ENCODE results near the gene TSPAN9. TPM values are rescaled to one million over a fixed set of nuclear protein-coding genes. Genes with fewer than 3 reads are reported as not detected.

Gene TSPAN9
- total and polyA plus RNA-seq, 9 of the 15 experiments (the other 6 are each of a cell fraction or from before 2014, with no cell fraction given), result 0.23 to 2.1 (median 0.60) TPM; not detected in 2

DNA sequence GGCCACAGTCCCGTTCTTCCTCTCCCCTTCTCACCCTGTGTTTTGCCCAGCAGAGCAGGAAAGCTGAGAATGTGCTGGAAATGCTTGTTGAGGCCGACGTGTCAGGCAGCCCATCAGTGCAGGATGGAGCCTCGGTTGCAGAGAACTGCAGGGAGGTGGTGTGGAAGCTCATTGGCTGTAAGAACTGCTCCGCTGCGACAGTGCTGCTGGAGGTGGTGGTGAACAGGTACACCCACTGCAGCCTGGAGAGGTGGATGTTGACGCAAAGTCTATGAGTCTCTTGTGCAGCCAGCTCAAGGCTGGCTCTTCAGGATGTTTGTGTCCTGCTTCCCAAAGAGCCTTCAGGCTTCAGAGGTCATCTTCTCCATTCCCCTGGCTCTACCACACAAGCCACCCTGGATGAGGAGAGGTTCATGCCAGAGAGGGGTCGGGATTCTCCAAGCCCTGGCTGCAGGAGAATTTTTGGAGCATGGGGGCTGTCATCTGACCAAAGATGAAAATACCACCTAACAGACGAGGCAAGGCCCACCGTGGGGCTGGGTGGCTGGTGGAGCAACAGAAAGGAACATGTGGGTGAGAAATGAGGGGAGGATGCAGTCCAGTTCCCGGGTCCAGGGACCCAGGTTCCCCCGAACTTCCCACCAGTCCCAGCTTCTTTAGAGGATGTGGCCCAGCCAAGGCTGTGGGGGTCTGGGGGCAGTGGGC is 239.7 kb downstream of the TSPAN9 start:
- Histone ChIP-seq H2AFZ (ENCODE audit: low read depth, low read length) (no peak overlapping the region), H3K27ac (ENCODE audit: extremely low read depth, low read depth, low read length) (no peak overlapping the region), H3K9ac (ENCODE audit: insufficient read depth in 1 of 2, low read depth in 2 of 2, low read length in 2 of 2) (no peak overlapping the region), H3K36me3 (ENCODE audit: control insufficient read depth, insufficient read depth, low read length) (no peaks in the 10 kb centered on the region), H3K27me3 (ENCODE audit: control insufficient read depth in 2 of 2, insufficient read depth in 2 of 2, low read length in 2 of 2) (peaks cover 0 to 12% of the 10 kb centered on the region in 2 experiments; a peak in 2 of 5 replicates), H3K4me1 (replicated peaks in 1 of 2; ENCODE audit: control insufficient read depth in 2 of 2, insufficient read depth in 2 of 2, low read length in 2 of 2) (no peaks in the 10 kb centered on the region), H3K9me1 (ENCODE audit: control insufficient read depth, insufficient read depth, low read length) (no peaks in the 10 kb centered on the region), H3K4me3 (no peak overlapping the region), H3K79me2 (ENCODE audit: control insufficient read depth, insufficient read depth, low read length) (no peaks in the 10 kb centered on the region), H4K20me1 (replicated peaks; ENCODE audit: control insufficient read depth, insufficient read depth, low read length) (0 out of 2 replicates have a peak, but pooled peaks cover 8% of the 10 kb centered on the region), H3K4me2 (ENCODE audit: insufficient read depth, low read length) (no peak overlapping the region), H3K9me3 (replicated peaks; ENCODE audit: control insufficient read depth, insufficient read depth, low read depth, low read length) (no peaks in the 10 kb centered on the region)
- ChIA-PET POLR2A (no interaction called here), CTCF (ENCODE audit: low intra/inter-chr PET ratio) (no interaction called here)
- WGBS (ENCODE audit: insufficient coverage, low coverage, missing lambda C conversion rate), result 0% methylated on average over 10 of the region's 12 CpGs
- TF ChIP-seq CCAR2 (IDR thresholded peaks at IDR 0.05; ENCODE audit: low read depth, low read length), result no peak
- TF ChIP-seq MAFK (IDR thresholded peaks at IDR 0.05; ENCODE audit: low read length), result no peak
- no peak for TF ChIP-seq NFRKB (IDR thresholded peaks at IDR 0.05; ENCODE audit: low read depth)
- TF ChIP-seq, protein P1, sequence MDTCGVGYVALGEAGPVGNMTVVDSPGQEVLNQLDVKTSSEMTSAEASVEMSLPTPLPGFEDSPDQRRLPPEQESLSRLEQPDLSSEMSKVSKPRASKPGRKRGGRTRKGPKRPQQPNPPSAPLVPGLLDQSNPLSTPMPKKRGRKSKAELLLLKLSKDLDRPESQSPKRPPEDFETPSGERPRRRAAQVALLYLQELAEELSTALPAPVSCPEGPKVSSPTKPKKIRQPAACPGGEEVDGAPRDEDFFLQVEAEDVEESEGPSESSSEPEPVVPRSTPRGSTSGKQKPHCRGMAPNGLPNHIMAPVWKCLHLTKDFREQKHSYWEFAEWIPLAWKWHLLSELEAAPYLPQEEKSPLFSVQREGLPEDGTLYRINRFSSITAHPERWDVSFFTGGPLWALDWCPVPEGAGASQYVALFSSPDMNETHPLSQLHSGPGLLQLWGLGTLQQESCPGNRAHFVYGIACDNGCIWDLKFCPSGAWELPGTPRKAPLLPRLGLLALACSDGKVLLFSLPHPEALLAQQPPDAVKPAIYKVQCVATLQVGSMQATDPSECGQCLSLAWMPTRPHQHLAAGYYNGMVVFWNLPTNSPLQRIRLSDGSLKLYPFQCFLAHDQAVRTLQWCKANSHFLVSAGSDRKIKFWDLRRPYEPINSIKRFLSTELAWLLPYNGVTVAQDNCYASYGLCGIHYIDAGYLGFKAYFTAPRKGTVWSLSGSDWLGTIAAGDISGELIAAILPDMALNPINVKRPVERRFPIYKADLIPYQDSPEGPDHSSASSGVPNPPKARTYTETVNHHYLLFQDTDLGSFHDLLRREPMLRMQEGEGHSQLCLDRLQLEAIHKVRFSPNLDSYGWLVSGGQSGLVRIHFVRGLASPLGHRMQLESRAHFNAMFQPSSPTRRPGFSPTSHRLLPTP (IDR thresholded peaks at IDR 0.05; ENCODE audit: borderline replicate concordance, extremely low read depth, insufficient read length), result no peak
- TF ChIP-seq BDP1 (IDR thresholded peaks at IDR 0.05; ENCODE audit: insufficient read depth, insufficient read length), result no peak
- in situ Hi-C loops (cut with MboI) (no loop called here), intact Hi-C loops (cut with micrococcal nuclease) (no loop called here)
- no peak for FAIRE-seq
- ATAC-seq, result no peak
- DNase-seq (ENCODE audit: extremely low read depth in 1 of 4, low spot score in 3 of 4), result no peak
- BruUV-seq (replicated peaks), result no TSS peak

Measured in K562 (cell line).